G401 (cell line): ENCODE data around the gene PCDHGA2. TPM values are rescaled to one million over a fixed set of nuclear protein-coding genes. Genes with fewer than 3 reads are reported as not detected.
"Not testable (repeated sequence)": the region's sequence is repeated elsewhere in the genome, so short reads cannot be mapped to it uniquely, and the experiment has no call there.

Experiments used
- DNase-seq: peaks from one replicate; pipeline ENCODE4 v3.0.0-alpha.2; 2015; ENCODE audit warnings: low spot score
- in situ Hi-C: cut with HindIII; loops from 2 replicates; pipeline ENCODE4 v1.10.0; 2016; ENCODE audit warnings: low sequenced_read_pairs, mixed read lengths
- total RNA-seq: library from RNA; depleted of rRNA; stranded (reverse); fragments of >200 nt; shearing (Covaris generic); gene quantifications from 2 replicates; pipeline ENCODE4 v1.2.3, GENCODE V29; 2014; rRNA removed

The PCDHGA2 gene
- not detected in 2 replicates for total RNA-seq

GRCh38 chr5:141338538-141339306 lies at the start of gene PCDHGA2:
PCDHGA2 (plus strand) TSS chr5:141338760.
- in situ Hi-C loops: no loop called here
- DNase-seq: peak; percentile 24

GRCh38 chr5:141298376-141298775 lies 40.2 kb upstream of the PCDHGA2 start:
- no peak for DNase-seq
- in situ Hi-C loops: no loop called here

- in situ Hi-C loops: no loop called here
- DNase-seq: no peak
These were observed 34.8 kb upstream of the PCDHGA2 start, which contains the start of gene SLC25A2 for GRCh38 chr5:141303756-141304155. SLC25A2 (minus strand) TSS chr5:141304049; CDS start chr5:141303865, 184 bp downstream.

GRCh38 chr5:141306630-141307029 lies 31.9 kb upstream of the PCDHGA2 start:
- in situ Hi-C loops: no loop called here
- DNase-seq: no peak

GRCh38 chr5:141313711-141314110 lies 24.8 kb upstream of the PCDHGA2 start:
- in situ Hi-C loops: no loop called here
- DNase-seq: no peak

DNA sequence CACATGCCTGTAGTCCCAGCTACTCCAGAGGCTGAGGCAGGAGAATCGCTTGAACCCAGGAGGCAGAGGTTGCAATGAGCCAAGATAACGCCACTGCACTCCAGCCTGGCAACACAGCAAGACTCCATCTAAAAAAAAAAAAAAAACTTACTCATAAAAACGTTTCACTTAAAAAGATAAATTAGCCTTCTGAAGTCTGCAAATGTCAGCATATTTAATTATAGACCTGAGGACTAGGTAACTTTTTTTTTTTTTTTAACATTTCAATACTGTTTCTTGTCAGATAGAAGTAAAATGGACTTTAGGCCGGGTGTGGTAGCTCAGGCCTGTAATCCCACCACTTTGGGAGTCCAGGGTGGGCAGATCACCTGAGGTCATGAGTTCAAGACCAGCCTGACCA lies 21.6 kb upstream of the PCDHGA2 start:
- in situ Hi-C loops, DNase-seq: not testable (repeated sequence)

- no peak for DNase-seq
- in situ Hi-C loops: no loop called here
These were observed 19.4 kb upstream of the PCDHGA2 start for GRCh38 chr5:141319202-141319601.

GRCh38 chr5:141319699-141320098 lies 18.9 kb upstream of the PCDHGA2 start:
- DNase-seq: no peak
- in situ Hi-C loops: no loop called here

DNA sequence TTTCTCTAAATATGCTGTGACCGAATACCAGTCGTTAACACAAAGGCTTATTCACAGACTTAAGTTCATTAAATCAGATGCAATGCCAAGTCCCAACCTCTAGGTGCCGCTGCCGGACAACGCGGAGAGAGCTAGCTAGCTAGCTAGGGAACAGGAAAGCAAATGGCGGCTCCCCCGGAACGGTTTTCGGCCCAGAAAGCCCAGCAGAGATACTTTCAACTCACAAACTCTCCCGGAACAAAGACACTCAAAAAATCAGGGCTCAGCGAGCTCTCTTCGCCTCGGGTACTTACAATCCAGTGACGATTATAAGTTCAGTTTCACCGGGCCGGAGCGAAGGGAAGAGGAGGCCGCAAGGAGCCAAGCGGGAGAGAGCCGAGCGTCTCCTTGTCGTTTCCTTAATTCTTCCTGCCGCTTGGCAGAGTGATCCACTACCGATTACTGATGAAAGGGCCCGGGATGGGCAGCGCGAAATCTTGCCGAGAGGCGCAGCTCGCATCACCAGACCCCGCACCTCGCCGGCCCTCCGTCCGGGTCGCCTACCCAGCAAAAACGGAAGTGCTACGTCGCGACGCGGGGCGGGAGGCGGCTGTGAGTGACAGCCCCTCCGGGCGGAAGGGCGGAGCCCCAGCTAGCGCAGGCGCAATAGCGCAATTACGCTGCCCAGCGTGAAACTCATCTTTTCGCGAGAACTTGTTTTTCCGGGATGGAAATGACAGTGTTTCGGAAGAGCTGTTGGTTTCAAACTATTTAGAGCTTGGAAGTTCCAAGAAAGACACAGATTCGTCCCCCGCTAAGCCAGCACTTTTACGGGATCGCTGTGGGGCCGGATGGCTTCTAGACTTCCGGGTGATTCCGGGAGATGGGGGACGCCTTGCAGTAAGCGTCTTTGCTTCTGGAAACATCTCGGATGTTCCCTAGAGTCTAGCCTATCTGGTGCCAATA lies 18.1 kb upstream of the PCDHGA2 start, which contains the start of gene TAF7:
Gene TAF7, minus strand, starts transcription at position 560 of the 945 bp plus-strand sequence. CDS start 740 bp downstream, outside the sequence.
- in situ Hi-C loops: no loop called here
- peak; percentile 88 for DNase-seq

- DNase-seq: no peak
- in situ Hi-C loops: no loop called here
These were observed 16.3 kb upstream of the PCDHGA2 start for GRCh38 chr5:141322261-141322660.

GRCh38 chr5:141326088-141326854 lies 12.3 kb upstream of the PCDHGA2 start:
- in situ Hi-C loops: no loop called here
- peak; percentile 85 for DNase-seq

DNA sequence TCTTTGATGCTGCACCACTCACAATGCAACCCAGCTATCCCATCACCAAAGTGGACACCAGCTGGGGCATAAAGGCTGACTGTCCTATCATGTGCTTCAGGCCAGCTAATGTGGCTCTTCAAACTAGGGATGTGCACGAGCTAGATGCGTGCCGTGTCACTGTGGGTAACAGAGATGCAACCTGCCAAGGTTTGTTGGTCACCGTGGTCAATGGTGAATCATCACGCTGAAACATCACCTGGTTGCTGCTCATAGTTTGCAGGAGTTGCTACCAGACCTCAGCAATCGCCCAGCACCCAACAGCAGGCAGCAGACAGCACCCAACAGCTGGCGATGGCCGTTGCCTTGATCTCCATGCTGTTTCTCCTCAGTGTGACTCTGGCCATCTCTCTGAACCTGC lies 10.3 kb upstream of the PCDHGA2 start:
- in situ Hi-C loops: no loop called here

GRCh38 chr5:141330299-141331080 lies 8.1 kb upstream of the PCDHGA2 start, which contains the start of gene PCDHGA1:
PCDHGA1 (plus strand) TSS chr5:141330514.
- peak; percentile 14 for DNase-seq
- in situ Hi-C loops: no loop called here

More for the DNA sequence above, 10.3 kb upstream of the PCDHGA2 start:
- no peak for DNase-seq

DNA sequence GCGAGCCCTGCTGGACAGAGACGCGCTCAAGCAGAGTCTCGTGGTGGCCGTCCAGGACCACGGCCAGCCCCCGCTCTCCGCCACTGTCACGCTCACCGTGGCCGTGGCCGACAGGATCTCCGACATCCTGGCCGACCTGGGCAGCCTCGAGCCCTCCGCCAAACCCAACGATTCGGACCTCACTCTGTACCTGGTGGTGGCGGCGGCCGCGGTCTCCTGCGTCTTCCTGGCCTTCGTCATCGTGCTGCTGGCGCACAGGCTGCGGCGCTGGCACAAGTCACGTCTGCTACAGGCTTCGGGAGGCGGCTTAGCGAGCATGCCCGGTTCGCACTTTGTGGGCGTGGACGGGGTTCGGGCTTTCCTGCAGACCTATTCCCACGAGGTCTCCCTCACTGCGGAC lies 6.0 kb upstream of the PCDHGA2 start:
- in situ Hi-C loops, DNase-seq: not testable (repeated sequence)

GRCh38 chr5:141340781-141341354 lies 2.3 kb downstream of the PCDHGA2 start:
- in situ Hi-C loops, DNase-seq: not testable (repeated sequence)

GRCh38 chr5:141342773-141343172 lies 4.2 kb downstream of the PCDHGA2 start:
- in situ Hi-C loops: no loop called here
- DNase-seq: no peak

- DNase-seq: peak; percentile 20
- in situ Hi-C loops: no loop called here
These were observed 4.8 kb downstream of the PCDHGA2 start, which contains the start of gene PCDHGA3 for GRCh38 chr5:141343242-141343952. PCDHGA3 (plus strand) TSS chr5:141343829; CDS start chr5:141344034, 205 bp downstream.
